GM21529 (cell line): ENCODE results near the gene NDUFB2.
"Not testable (repeated sequence)": the region's sequence is repeated elsewhere in the genome, so short reads cannot be mapped to it uniquely, and the experiment has no call there.

Experiments
- ATAC-seq: cut with Tn5 transposase; IDR thresholded peaks from one replicate; pipeline ENCODE4 v1.9.1; 2021; ENCODE audit not compliant: unreplicated experiment

The NDUFB2 gene

DNA sequence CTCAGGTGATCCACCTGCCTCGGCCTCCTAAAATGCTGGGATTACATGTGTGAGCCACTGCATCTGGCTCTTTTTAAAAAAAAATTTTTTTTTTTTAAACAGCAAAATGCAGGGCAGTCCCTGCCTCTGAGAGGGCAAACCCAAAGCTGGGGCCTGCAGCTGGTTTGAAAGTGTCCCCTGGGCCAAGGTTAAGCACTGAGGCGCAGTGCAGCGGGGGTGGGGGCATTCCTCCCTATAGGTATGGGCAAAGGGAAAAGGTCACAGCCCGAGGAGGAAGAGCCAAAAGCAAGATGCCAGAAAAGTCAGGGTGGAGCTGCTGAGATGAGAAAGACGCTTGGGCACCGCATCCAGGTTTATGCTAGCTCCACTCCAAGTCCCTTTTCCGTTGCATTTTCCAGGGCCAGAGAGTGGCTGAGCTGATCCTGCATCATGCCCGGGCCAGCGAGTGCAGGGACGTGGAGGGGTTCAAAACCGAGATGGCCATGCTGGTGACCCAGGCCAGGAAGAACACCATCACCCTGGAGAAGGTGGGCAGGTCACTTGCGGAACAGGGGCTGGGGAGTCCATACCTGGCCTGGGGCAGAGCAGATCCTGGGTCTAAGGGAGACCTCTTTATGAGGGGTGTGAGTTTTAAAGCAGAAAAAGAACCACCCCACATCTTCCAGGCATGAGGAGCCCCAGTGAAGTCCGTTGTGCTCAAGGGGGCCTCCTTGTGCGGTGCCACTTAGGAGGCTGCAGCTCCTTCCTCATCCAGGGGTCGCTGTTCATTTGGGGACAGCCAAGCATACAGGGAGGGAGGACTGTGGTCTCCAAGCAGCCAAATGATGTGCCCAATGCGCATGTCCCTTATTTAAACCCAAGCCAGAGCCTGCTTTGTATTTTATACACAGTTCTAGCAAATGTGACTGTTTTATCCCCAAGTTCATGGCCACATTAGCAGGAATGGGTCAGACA is 7.0 kb upstream of the NDUFB2 start:
- ATAC-seq, result no peak

DNA sequence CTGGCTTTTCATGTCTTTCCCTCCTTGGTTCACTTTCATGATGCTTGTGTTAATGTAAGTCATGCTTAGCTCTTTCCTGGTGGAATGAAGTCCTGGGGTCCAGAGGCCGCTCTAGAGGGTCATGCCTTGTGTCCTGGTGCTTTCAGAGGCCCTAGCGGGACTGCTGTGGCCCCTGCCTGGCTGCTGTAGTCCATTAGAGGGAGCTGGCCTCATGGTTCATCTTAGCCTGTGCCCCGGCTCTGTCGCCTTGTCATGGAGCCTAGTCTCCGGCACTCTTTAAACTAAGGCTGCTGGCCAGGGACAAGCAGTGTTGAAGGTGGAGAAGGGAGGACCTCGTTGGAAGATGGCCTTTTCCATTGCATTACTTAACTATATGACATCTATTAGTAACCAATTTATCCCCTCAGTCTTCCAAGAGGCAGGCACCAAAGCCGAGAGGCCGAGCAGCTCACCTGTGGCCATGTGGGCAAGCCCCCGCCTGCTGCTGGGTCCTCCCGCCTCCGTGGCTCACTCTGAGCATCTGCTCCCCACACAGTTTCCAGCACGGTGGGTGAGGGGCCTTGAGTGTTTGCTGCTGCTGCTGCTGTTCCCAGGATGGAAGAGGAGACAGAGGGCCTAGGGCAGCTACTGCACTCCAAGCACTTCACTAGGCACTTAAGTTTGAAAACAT is 5.0 kb upstream of the NDUFB2 start:
- ATAC-seq, result no peak

DNA sequence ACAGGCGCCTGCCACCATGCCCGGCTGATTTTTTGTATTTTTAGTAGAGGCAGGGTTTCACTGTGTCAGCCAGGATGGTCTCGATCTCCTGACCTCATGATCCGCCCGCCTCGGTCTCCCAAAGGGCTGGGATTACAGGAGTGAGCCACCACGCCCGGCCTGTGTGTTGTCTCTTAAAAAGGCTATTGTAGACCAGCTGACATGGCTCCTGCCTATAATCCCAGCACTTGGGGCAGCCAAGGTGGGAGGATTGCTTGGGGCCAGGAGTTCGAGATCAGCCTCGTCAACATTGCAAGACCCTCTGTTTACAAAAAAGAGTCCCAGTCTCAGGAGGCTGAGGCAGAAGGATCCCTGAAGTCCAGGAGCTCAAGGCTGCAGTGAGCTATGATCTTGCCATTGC is 2.7 kb upstream of the NDUFB2 start:
- ATAC-seq, result not testable (repeated sequence)

DNA sequence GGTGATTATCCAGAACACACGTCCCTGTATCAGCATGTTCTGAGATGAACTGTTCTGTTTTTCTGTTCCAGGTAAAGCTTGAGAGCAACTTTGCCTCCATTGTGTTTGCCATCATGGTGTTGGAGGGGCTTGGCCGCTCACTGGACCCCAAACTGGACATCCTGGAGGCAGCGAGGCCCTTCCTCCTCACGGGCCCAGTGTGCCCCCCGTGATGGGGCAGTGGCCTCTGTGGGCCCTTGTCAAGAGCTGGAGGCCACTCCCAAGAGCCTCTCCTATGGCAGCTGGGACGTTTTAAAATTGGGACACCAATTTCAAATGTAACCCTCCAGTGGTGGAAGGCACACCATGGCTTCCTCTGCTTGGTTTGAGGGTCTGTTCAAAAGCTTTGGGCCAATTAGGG is 1.9 kb upstream of the NDUFB2 start:
- ATAC-seq, result no peak

DNA sequence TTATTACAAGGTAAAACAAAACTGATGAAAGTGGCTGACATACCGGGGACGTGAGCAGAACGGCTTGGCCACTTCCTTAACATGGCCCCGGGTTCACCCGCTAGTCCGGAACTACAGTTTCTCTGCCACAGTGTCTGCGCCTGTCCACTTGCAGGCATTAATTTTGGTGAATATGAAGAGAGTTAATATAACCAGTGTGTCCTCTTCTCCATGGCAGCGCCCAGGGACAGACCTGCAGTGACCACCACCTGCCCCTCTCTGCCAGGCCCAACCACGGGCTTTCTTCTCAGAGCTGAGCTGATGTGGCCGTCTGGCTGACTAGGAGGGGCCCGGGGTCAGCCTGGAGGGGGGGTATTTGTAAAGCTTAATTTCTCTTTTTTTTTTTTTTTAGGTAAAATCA is 1.1 kb upstream of the NDUFB2 start:
- no peak for ATAC-seq

DNA sequence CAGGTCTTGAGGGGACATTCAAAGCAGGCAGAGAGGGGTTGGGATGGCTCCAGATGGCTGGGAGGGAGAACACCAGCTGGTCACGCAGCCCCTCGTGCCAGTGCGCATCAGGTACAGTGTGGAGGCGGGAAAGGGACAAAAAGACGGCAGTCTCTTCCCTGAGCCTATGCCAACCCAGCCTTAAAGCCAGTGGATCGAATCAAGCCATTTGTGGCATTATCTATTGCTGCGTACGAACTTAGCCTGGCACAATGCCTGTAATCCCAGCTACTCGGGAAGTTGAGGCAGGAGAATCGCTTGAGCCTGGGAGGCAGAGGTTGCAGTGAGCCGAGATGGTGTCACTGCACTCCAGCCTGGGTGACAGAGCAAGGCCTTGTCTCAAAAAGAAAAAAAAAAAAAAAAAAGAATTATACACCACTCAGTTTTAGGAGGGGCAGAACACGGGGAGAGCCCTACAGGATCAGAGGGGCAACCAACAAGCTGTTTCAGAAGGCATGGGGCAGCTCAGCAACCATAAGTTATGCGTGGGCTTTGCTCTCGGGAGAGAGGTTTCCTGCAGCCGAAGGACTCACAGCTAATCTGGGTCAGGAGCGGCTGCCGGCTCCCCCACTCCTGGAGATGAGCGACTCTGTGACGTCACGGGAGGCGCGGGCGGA is 356 bp upstream of the NDUFB2 start:
- ATAC-seq, result no peak

DNA sequence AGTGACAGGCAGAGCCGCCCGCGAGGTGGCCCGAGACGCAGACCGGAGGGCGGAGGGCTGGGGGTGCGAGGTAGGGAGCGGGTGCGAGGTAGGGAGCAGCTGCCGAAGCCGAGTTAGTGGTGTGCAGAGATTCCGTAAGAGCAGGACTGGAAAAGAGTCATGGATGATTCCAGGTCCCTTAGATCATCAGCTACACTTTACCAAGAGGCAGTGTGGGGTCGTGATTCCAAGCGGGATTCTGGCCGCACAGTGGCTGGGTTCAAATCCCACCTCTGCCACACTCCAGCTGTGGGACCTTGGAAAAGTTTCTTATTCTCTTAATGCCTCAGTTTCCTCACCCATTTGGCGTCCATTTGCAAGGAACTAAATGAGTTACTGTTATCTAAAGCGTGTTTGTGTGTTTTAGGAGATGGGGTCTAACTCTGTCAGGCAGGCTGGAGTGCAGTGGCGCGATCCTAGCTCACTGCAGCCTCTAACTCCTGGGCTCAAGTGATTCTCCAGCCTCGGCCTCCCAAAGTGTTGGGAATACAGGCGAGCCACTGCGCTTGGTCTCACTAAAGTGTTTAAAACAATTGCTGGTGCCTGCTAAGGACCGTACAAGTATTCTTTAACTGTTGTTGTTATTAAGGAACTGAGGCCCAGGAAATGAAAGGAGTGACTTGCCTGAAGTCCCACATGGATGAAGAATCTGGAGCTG is 1.1 kb downstream of the NDUFB2 start:
- ATAC-seq, result no peak

DNA sequence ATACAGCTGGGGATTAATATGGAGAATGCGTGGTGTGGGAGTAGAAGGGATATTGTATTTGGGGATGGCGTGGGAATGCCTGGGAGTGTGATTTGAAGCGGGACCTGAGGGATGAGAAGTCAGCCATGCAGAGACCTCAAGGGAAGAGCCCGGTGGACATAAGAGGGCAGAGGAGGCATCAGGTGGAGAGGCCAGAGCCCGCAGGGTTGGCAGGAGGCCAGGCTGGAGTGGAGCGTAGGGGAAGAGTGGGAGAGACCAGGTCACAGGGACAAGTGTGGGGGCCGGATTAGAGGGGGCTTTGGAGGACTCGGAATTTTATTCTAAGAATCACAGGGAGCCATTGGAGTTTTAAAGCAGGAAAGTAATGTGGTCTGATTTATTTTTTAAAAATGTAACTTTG is 2.0 kb downstream of the NDUFB2 start:
- ATAC-seq, result no peak

DNA sequence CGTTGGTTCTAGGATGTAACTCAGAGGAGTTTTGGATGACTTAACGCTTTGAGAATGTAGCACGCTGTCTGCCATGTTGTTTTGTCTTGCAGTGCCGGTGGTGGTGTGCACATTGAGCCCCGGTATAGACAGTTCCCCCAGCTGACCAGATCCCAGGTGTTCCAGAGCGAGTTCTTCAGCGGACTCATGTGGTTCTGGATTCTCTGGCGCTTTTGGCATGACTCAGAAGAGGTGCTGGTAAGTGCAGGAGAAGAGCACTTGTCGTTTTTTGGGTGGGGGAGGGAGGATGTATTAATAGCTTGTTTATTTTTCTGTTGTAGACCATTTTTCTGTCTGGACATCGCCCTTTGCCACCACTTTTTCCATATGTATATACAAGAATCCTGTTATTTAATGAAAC is 6.3 kb downstream of the NDUFB2 start:
- no peak for ATAC-seq

DNA sequence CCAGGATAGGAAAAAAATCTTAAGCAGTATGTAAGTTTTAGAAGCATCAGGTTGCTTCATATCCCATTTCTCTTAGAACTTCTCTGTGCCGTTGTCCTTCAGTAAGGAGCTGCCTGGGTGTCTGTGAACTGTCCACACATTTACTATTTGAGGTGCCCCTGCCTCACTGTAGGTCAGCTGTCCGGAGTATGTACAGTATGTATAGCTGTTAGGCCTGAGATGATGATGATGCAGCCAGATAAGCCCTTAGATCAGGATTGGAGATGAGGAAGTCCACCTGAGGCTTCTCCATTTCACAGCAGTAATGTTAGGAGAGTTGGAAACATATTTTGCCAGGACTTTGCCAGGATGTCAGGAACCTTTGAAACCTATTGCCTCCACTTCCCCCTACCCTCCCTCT is 7.7 kb downstream of the NDUFB2 start:
- no peak for ATAC-seq

DNA sequence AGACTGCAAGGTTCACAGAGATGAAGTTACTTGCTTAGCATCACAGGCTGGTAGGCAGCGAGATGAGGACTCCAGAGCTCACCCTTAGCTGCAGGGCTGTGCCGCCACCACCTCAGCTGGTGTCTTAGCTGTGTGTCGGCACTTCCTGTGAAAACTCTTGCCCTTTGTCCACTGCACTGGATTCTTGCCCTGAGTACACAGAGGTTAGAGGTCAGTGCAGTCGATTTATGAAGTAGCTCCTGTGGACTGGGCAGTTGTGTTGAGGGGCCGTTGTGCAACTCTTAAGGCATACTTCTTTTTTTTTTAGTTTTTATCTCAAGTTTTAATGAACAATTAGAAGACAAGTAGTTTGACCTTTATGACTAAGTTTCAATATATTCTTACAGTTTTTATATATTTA is 10.6 kb downstream of the NDUFB2 start:
- no peak for ATAC-seq

DNA sequence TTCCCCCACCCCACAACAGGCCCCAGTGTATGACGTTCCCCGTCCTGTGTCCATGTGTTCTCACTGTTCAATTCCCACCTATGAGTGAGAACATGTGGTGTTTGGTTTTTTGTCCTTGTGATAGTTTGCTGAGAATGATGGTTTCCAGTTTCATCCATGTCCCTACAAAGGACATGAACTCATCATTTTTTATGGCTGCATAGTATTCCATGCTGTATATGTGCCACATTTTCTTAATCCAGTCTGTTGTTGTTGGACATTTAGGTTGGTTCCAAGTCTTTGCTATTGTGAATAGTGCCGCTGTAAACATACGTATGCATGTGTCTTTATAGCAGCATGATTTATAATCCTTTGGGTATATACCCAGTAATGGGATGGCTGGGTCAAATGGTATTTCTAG is 12.3 kb downstream of the NDUFB2 start:
- not testable (repeated sequence) for ATAC-seq

DNA sequence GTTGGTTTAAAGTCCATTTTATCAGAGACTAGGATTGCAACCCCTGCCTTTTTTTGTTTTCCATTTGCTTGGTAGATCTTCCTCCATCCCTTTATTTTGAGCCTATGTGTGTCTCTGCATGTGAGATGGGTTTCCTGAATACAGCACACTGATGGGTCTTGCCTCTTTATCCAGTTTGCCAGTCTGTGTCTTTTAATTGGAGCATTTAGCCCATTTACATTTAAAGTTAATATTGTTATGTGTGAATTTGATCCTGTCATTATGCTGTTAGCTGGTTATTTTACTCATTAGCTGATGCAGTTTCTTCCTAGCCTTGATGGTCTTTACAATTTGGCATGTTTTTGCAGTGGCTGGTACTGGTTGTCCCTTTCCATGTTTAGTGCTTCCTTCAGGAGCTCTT is 15.9 kb downstream of the NDUFB2 start:
- ATAC-seq, result not testable (repeated sequence)

DNA sequence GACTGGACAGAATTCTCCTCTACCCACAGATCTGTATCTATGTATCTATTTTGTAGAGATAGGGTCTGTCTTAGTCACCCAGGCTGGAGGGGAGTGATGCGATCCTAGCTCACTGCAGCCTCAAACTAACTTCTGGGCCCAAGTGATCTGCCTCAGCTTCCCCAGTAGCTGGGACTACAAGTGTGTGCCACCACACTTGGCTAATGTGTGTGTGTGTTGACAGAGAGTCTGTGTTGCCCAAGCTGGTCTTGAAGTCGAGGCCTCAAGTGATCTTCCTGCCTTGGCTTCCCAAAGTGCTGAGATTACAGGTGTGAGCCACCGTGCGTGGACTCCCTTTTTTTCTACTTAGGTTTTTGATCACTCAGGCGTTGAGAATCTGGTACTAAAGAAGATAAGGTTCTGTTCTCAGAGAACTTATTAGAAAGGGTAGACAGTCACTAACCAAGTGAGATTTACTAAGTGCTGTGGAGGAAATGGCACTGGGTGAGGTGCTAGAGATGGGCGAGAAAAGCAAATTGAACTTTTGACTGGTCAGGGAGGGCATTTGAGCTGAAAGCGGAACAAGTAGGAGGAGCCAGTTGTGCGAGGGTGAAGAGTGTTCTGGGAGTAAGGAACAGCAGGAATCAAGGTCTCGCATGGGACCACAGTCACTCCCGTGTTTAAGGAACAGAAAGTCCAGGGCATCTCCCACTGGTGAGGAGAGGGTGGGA is 18.0 kb downstream of the NDUFB2 start:
- no peak for ATAC-seq

DNA sequence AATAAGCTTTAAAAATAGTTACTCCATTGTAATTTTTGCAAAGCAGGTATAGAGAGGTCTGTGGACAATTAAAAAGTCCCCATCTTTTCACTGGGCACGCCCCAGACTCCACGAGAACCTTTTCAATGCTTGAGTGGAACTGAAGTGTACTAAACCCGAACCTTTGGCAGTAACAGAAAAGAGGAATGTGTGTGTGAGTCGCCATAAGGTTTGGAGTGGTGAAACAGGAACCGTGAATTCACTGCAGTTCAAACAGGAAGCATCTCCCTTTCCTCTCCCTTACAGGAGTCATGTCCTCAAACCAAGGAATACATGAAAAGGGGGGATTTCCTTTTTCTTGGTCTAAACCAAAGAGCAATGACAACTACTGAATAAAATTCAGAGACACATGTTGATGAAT is 23.2 kb downstream of the NDUFB2 start:
- ATAC-seq, result no peak

DNA sequence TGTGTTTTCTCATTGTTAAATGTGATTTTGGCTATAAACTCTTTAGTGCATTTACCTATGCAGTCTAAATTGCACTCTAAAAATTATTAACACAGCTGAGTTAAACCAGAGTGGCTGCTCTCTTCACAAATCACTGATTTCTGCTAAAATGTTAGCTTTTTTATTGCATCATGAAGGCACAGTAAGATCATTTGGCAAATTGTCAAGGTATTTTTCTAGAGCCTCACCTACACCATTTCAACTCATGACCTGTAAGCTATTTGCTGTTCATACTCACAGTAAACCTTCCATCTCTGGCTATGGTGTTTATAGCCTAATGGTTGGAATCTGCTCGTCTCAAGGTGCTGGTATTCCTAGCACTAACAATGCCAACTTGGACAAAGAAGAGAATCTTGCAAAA is 25.7 kb downstream of the NDUFB2 start:
- no peak for ATAC-seq

DNA sequence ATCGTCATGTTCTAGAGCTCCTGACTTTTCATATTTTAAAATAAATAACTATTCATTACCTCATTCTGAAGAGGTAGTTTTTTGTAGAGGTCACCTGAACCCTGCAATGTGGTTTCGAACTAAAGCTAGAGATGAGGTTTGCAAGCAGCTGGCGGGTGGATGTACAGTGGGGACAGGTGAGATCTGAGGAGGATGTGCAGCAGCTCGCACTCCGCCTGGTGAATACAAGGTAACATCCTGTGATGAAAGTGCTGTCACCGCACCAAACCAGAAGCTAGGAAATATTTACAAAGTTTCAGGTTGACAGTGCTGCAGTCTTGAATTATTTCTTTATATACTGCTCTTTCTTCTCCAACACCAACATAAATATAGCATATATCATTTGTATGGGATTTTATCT is 26.5 kb downstream of the NDUFB2 start:
- no peak for ATAC-seq

DNA sequence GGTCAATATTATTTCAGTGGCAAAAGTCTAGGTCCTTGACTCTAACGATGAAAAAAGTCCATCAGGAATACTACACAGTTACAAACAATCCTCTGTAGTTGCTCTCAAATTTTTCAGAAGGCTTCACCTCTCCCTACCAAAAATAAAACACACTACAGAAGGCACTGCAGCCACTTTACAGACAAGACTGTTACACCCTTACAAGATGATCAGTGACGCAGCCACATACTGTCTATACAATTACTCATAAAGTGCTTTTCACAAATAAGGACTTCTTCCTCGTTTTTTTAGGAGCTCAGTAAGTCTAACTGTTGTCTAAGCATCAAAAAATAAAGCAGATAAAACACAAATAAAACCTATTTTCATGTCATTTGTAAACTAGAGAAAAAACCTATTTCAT is 27.1 kb downstream of the NDUFB2 start:
- ATAC-seq, result no peak

DNA sequence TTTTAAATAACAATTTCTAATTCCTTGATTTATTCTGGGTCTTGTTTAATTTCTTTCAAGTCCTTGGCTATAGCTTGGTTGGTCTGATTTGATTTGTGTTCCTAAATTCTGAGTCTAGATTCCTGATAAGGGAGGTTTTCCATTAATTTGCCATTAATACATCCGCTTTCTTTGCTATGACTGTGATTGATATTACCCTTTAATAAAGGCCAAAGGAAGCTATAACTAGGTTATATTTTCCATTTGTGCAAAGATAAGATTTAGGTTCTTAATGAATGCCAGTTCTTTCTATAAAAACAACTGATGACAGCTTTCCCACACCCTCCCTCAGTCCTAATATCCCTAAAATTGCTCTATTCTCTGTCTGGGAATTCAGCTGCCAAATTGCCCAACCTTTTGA is 28.2 kb downstream of the NDUFB2 start:
- ATAC-seq, result no peak

DNA sequence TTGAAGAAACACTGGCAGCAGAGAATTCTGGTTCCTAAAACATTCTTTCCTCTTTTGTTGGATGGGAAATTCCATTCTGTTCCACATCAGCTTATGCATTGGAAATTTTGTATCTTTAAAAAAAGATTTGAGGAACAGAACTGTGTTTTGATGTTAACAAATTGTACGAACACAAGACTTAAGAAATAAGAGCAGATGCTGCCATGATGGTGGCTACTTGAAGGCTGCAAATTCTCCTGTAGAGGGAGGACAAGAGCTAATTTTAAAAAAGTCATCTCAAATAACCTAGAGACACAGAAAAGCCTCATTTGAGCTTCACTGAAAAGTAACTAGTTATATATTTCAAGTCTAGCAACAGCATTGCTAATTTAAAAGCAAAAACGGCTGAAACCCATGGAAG is 29.8 kb downstream of the NDUFB2 start:
- ATAC-seq, result no peak

DNA sequence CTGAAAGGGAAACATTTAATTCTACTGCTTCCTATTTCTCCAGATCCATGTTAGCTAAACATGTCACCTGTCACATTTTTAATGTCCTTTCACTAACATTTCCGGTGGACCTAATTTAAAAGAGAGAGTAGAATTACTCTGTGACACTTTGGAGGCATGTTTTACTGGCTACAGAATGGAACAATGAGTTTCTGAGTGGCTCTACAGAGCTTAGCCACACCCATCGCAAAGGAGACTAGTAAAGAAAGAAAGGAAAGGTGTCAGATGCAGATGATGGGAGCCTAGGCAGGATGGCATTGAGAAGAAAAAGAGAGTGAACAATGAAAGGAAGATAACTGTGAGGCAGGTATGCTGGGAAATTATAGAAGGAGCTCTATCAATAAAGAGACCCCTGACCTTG is 35.9 kb downstream of the NDUFB2 start:
- no peak for ATAC-seq
